Measurements from ENCODE around the gene DEPDC5.

Gene DEPDC5

DNA sequence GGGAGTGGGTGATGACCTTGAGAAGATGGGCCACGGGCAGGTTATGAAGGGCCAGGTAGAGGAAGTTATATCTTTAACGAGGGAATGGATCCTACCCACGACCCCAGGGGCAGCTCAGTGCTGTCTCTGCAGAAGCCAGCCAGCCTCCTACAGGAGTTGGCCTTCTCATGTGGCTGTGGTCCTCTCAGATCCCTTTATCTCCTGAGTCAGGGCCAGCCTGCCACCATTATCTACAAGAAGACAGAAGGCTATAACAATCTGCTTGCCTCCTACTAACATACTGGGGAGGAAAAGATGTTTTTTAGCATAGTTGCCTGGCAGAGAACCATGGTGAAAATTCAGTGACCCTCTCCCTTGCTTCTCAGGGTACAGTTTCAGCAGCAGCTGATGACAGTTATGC is 183.5 kb downstream of the DEPDC5 start:
- TF ChIP-seq, protein P1, sequence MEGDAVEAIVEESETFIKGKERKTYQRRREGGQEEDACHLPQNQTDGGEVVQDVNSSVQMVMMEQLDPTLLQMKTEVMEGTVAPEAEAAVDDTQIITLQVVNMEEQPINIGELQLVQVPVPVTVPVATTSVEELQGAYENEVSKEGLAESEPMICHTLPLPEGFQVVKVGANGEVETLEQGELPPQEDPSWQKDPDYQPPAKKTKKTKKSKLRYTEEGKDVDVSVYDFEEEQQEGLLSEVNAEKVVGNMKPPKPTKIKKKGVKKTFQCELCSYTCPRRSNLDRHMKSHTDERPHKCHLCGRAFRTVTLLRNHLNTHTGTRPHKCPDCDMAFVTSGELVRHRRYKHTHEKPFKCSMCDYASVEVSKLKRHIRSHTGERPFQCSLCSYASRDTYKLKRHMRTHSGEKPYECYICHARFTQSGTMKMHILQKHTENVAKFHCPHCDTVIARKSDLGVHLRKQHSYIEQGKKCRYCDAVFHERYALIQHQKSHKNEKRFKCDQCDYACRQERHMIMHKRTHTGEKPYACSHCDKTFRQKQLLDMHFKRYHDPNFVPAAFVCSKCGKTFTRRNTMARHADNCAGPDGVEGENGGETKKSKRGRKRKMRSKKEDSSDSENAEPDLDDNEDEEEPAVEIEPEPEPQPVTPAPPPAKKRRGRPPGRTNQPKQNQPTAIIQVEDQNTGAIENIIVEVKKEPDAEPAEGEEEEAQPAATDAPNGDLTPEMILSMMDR (IDR thresholded peaks at IDR 0.05; ENCODE audit: low read depth, low read length), result no peak
- DNase-seq (ENCODE audit: extremely low read depth, low read depth), result no peak

DNA sequence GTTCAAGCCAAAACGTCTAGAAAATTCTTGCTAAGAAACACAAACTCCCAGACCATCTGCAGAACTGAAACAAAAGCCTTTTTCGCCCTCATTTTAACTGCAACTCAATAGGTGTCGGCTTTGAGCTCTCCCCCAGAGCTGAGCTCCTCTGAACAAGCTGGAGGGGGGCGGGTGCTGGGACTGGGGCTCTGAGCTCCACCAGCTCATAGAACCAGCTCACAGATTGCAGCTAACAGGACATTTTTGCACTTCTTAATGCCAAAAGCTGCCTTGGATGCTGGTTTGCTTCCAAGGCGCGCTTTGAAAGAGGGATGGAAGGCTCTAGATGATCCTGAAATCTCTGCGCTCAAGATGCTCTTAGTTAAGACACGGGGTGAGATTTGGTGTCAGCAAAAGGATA is 184.5 kb downstream of the DEPDC5 start:
- TF ChIP-seq, protein P1 (IDR thresholded peaks at IDR 0.05; ENCODE audit: low read depth, low read length), result no peak
- DNase-seq (ENCODE audit: extremely low read depth, low read depth), result no peak

DNA sequence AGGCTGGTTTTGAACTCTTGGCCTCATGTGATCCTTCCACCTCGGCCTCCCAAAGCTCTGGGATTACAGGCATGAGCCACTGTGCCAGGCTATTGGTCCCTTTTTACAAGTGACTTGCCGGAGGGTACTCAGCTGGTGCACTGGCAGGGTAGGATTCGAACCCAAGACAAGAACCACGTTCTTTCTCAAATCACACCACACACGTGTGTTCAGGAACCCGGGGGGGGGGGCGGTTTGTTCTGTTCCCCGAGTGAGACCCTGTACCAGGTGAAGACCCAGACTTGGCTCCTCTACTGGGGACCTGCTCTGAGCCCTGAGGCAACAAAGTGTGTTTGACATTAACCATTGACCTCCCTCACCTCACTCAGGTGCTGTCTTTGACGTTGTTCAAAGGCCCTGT is 186.7 kb downstream of the DEPDC5 start:
- TF ChIP-seq, protein P1 (IDR thresholded peaks at IDR 0.05; ENCODE audit: low read depth, low read length), result no peak
- no peak for DNase-seq (ENCODE audit: extremely low read depth, low read depth)

DNA sequence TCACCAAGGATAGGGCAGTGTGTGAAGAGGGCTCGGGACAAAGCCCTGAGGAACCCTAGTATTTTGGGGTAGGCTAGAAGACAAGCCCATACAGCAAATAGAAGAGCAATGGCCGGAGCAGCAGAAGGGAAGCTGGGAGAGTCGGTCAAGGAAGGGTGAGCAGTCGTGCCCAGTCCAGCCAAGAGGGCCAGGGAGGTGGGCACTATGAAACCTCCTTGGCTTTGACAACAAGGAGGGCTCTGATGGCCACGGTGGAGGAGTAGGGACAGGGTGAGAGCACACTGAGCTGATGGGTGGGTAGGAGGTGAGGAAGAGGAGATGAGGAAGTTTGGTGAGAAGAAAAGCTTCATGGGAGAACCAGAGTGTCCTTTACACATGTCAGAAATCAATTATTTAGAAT is 188.3 kb downstream of the DEPDC5 start:
- TF ChIP-seq, protein P1 (IDR thresholded peaks at IDR 0.05; ENCODE audit: low read depth, low read length), result no peak
- DNase-seq (ENCODE audit: extremely low read depth, low read depth), result no peak

DNA sequence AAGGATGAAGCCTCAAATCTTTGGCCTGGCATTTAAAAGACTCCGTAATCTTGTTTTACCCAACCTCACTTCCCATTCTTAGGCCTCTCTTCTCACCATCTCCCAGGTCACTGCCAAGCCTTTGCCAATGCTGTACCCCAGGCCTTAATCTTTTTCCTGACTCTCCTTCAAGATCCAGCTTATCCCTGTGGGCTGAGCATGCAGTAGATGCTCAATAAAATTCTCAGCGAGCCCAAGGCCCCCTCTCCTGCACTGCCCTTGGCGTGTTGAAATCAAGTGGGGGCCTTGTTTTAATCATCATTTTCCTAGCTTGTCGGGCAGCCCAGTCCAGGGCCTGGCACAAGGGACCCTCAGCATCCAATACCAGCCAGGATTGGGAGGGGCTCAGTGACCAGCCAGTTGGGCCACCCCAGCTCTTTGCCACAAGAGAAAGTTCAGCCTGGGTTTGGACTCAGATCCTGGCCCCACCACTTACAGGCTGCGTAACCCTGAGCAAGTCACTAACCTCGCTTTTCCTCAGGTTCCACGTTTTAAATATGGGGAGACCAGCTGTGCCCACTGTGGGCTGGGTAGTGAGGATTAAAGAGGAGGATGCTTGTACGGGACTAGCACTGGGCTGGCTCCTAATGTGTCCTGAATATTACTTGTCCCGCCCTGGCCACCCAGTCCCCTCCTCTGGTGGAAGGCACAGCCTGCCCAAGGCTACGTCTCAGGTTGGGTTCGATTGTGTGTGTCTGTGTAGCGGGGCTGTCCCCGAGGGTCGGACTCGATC is 189.6 kb downstream of the DEPDC5 start:
- TF ChIP-seq, protein P1 (IDR thresholded peaks at IDR 0.05; ENCODE audit: low read depth, low read length), result no peak
- no peak for DNase-seq (ENCODE audit: extremely low read depth, low read depth)

DNA sequence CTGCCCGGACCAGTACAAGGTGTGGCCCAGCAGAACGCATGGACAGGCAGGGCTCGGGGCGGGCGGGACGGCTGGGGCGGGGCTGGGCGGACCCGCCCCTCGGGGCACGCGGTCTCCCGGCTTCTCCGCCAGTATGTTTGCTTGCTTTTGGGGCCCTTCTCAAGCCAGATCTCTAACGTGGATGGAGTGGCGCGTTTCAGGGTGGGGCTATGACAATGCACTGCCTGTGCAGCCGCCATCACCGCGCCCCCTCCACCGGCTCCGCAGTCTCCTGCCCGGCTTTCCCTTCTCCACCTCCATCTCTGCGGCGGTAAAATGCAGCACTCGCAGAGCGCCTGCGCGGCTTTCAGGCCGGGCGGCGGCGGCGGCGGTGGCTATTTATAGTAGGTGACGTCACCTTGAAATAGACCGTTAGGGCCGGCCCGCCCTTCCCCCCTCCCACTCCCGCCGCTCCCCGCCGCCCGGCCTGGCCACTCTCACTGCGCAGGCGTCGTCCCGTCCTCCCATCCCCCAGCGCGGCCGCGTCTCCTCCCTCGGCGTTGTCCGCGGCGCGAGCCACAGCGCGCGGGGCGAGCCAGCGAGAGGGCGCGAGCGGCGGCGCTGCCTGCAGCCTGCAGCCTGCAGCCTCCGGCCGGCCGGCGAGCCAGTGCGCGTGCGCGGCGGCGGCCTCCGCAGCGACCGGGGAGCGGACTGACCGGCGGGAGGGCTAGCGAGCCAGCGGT is 190.3 kb downstream of the DEPDC5 start, which contains the start of gene YWHAH:
Gene YWHAH (plus strand): TSS at position 558 of the 722 bp plus-strand sequence. CDS start 199 bp downstream, outside the sequence.
- TF ChIP-seq, protein P1 (IDR thresholded peaks at IDR 0.05; ENCODE audit: low read depth, low read length), result no peak
- DNase-seq (ENCODE audit: extremely low read depth, low read depth), result peak; percentile 87
